ENCODE results near the gene DNAH8.

DNAH8 gene

GRCh38 chr6:38799529-38800184 lies 84.5 kb downstream of the DNAH8 start:
- H3K36me3 ChIP-seq (ENCODE audit: control insufficient read depth, low read length), result no peaks in the 10 kb centered on the region
- H4K20me1 ChIP-seq (ENCODE audit: control insufficient read depth, insufficient read depth, low read depth, low read length), result no peaks in the 10 kb centered on the region
- TF ChIP-seq EZH2phosphoT487 (IDR thresholded peaks at IDR 0.05; ENCODE audit: borderline replicate concordance, low read length) (no peak), CTCF (IDR thresholded peaks at IDR 0.05; ENCODE audit: low read depth, low read length, poor library complexity, severe bottlenecking) (no peak)
- H3K4me3 ChIP-seq (ENCODE audit: low read length), result no peak overlapping the region
- H3K9me2 ChIP-seq (replicated peaks; ENCODE audit: control insufficient read depth, low read length), result no peaks in the 10 kb centered on the region
- no peaks in the 10 kb centered on the region; the same call in 1 of the 2 replicates for H3K27me3 ChIP-seq (ENCODE audit: control insufficient read depth, low read length)
- no peaks in the 10 kb centered on the region for H3K9me3 ChIP-seq (ENCODE audit: control insufficient read depth, insufficient read depth, low read length)
- H3K27ac ChIP-seq (ENCODE audit: low read depth, low read length), result no peak overlapping the region
- no peaks in the 10 kb centered on the region for H3K79me2 ChIP-seq (ENCODE audit: control insufficient read depth, low read length)
- peaks cover 3% of the 10 kb centered on the region; the same call in 1 of the 2 replicates for H3K4me1 ChIP-seq (ENCODE audit: control insufficient read depth, low read length)
- H3F3A ChIP-seq (ENCODE audit: control insufficient read depth, insufficient read depth), result no peaks in the 10 kb centered on the region
- H3K4me2 ChIP-seq (ENCODE audit: low read length), result no peak overlapping the region

- Histone ChIP-seq H3K9me2 (replicated peaks; ENCODE audit: control insufficient read depth, low read length) (no peaks in the 10 kb centered on the region), H3K4me3 (ENCODE audit: low read length) (no peak overlapping the region), H3K27me3 (ENCODE audit: control insufficient read depth, low read length) (peaks cover 3% of the 10 kb centered on the region), H3K9me3 (ENCODE audit: control insufficient read depth, insufficient read depth, low read length) (no peaks in the 10 kb centered on the region), H4K20me1 (ENCODE audit: control insufficient read depth, insufficient read depth, low read depth, low read length) (no peaks in the 10 kb centered on the region), H3K79me2 (ENCODE audit: control insufficient read depth, low read length) (no peaks in the 10 kb centered on the region), H3K4me2 (ENCODE audit: low read length) (no peak overlapping the region), H3K27ac (ENCODE audit: low read depth, low read length) (no peak overlapping the region), H3K4me1 (ENCODE audit: control insufficient read depth, low read length) (peaks cover 3% of the 10 kb centered on the region; the same call in 1 of the 2 replicates), H3K36me3 (ENCODE audit: control insufficient read depth, low read length) (no peaks in the 10 kb centered on the region), H3F3A (ENCODE audit: control insufficient read depth, insufficient read depth) (no peaks in the 10 kb centered on the region)
- TF ChIP-seq EZH2phosphoT487 (IDR thresholded peaks at IDR 0.05; ENCODE audit: borderline replicate concordance, low read length) (no peak), CTCF (IDR thresholded peaks at IDR 0.05; ENCODE audit: low read depth, low read length, poor library complexity, severe bottlenecking) (no peak)
Observed at GRCh38 chr6:38801305-38801704, 86.2 kb downstream of the DNAH8 start.

GRCh38 chr6:38802497-38802896 lies 87.4 kb downstream of the DNAH8 start:
- Histone ChIP-seq H4K20me1 (ENCODE audit: control insufficient read depth, insufficient read depth, low read depth, low read length) (no peaks in the 10 kb centered on the region), H3K9me3 (ENCODE audit: control insufficient read depth, insufficient read depth, low read length) (no peaks in the 10 kb centered on the region), H3K27me3 (ENCODE audit: control insufficient read depth, low read length) (peaks cover 9% of the 10 kb centered on the region), H3K4me3 (ENCODE audit: low read length) (no peak overlapping the region), H3K4me1 (ENCODE audit: control insufficient read depth, low read length) (peaks cover 3% of the 10 kb centered on the region; the same call in 1 of the 2 replicates), H3K79me2 (ENCODE audit: control insufficient read depth, low read length) (no peaks in the 10 kb centered on the region), H3K9me2 (replicated peaks; ENCODE audit: control insufficient read depth, low read length) (no peaks in the 10 kb centered on the region), H3F3A (ENCODE audit: control insufficient read depth, insufficient read depth) (no peaks in the 10 kb centered on the region), H3K27ac (ENCODE audit: low read depth, low read length) (no peak overlapping the region), H3K36me3 (ENCODE audit: control insufficient read depth, low read length) (no peaks in the 10 kb centered on the region), H3K4me2 (ENCODE audit: low read length) (no peak overlapping the region)
- TF ChIP-seq EZH2phosphoT487 (IDR thresholded peaks at IDR 0.05; ENCODE audit: borderline replicate concordance, low read length), result no peak
- no peak for TF ChIP-seq CTCF (IDR thresholded peaks at IDR 0.05; ENCODE audit: low read depth, low read length, poor library complexity, severe bottlenecking)
